Measurements from ENCODE around the gene DICER1.
"Not testable (repeated sequence)": the region's sequence is repeated elsewhere in the genome, so short reads cannot be mapped to it uniquely, and the experiment has no call there.

DICER1 gene

DNA sequence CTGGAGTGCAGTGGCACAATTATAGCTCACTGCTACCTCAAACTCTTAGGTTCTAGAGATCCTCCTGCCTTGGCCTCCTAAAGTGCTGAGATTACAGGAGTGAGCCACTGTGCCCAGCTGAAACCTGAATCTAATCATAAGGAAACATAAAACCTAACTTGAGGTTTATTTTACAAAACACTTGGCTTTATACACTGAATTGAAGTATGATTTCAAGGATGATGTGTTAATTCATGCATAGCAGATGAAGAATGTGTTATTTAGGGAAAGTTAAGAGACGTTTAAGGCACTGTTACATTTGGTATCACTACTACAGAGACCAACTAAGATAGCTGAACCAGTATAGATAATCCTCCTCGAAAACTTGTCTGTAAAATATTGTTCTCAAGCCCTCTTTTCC, 6.4 kb downstream of the DICER1 start:
- no peak for DNase-seq (ENCODE audit: low read depth in 2 of 2)

GRCh38 chr14:95149441-95149840, 7.9 kb downstream of the DICER1 start:
- no peak for DNase-seq (ENCODE audit: low read depth in 2 of 2)

DNA sequence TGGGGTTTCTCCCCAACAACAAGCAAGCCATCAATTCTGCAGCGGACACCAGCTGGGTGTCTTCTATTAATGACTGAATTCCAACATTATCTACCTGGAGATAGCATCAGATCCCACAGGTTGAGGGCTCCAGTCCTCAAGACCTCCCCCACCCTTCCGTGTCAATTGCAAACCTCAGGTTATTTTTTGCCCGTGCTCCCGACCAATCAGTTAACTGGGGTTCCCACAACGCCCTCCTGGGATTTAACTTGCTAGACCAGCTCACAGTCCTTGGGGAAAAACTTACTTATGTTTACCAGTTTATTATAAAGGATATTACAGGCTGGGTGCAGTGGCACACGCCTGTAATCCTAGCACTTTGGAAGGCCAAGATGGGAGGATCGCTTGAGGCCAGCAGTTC, 9.7 kb downstream of the DICER1 start:
- no peak for DNase-seq (ENCODE audit: low read depth in 2 of 2)

- DNase-seq (ENCODE audit: low read depth in 2 of 2), result no peak
Measured at GRCh38 chr14:95146079-95146771, 11.1 kb downstream of the DICER1 start.

GRCh38 chr14:95144849-95145248, 12.5 kb downstream of the DICER1 start:
- DNase-seq (ENCODE audit: low read depth in 2 of 2), result no peak

DNA sequence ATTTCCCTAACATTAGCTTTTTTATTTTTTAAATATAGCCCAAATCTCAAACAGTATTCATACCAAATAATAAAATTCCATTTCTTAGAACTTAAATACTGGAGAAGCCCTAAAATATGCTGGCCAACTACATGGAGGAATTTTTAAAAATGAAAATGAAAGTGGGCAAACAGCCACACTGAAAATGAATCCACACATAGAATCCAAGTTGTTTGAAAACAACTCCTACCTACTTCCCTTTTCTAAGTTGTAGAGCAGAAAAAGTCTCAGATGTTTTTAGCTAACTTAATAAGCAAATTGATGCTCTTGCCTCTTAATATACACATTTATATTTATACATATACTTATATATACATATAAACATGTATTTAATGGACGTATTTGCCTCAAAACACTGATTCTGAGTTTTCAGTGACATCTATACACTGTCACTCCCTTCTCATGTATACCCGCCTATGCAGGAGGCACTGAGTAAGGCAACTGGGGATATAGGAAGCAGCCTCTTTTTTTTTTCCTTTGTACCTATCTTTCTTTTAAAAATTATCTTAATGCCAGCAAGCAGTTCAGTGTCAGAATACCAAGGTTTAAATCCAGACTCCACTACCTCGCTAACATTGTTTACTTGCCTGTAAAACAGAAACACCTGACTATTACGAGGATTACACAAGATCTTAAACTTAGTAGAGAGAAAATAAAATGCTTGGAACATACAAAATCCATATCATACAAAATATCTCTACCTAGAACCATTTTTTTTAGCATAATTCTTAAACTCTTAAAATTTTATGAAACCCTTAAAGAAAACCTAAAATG, 13.3 kb downstream of the DICER1 start:
- no peak for DNase-seq (ENCODE audit: low read depth in 2 of 2)

DNA sequence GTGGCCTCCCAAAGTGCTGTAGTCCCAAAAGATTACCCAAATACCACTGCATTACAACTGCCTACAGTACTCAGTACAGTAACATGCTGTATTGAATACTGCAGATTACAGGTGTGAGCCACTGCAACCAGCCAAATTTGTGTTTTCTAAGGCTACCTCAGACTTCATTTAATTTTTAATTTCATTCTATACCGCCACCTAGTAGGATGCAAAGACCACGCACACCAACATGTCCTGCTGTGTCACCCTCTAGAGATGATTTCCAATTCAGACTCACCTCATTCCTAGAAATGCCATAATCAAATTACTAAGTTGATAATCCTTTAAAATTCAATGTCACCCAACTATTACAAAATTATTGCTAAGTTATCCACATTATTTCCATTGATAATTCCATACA, 15.1 kb downstream of the DICER1 start:
- no peak for DNase-seq (ENCODE audit: low read depth in 2 of 2)

GRCh38 chr14:95141684-95142083, 15.6 kb downstream of the DICER1 start:
- DNase-seq (ENCODE audit: low read depth in 2 of 2), result no peak

GRCh38 chr14:95140060-95140858, 17.1 kb downstream of the DICER1 start:
- DNase-seq (ENCODE audit: low read depth in 2 of 2), result no peak

GRCh38 chr14:95138876-95139275, 18.5 kb downstream of the DICER1 start:
- DNase-seq (ENCODE audit: low read depth in 2 of 2), result no peak

- not testable (repeated sequence) for DNase-seq (ENCODE audit: low read depth in 2 of 2)
Measured at GRCh38 chr14:95138455-95138854, 18.9 kb downstream of the DICER1 start.

DNA sequence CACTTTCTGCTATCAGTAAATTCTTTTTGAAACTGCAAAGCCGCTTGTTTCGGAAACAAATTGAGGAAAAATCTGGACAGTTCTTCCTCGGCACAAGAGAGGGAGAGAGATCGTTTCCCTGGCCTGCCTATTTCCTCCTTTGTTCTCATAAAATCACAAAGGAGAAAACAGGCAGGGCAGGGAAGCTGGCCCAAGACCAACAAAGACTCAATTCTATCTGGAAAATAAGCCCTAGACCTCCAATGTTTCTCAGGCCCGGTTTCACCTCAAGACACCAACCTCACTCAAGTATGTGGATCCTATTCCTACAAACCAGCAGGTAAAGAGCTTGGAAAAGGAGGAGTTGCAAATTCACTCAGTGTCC, 19.5 kb downstream of the DICER1 start:
- no peak for DNase-seq (ENCODE audit: low read depth in 2 of 2)

DNA sequence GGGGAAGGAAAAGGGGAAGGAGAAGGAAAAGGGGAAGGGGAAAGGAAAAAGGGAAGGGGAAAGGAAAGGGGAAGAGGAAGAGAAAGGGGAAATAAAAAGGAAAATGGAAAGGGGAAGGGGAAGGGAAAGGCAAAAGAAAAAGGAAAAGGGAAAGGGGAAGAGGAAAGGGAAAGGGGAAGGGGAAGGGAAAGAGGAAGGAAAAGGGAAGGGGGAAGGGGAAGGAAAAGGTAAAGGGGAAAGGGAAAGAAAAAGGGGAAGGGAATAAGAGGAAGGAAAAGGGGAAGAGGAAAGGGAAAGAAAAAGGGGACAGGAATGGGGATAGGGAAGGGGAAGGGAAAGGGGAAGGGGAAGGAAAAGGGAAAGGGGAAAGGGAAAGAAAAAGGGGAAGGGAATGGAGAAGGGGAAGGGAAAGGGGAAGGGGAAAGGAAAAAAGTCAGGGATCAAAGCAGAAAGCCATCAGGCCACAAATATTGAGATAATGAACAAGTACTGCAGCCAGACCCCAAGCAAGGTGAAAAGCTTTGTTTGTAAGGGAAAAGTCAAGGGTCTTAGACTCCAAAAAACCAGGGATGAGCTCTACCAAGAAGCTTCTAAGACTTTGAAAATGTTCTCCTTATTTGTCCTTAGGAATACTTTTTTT, 20.0 kb downstream of the DICER1 start:
- no peak for DNase-seq (ENCODE audit: low read depth in 2 of 2)

GRCh38 chr14:95136631-95137030, 20.7 kb downstream of the DICER1 start:
- no peak for DNase-seq (ENCODE audit: low read depth in 2 of 2)

DNA sequence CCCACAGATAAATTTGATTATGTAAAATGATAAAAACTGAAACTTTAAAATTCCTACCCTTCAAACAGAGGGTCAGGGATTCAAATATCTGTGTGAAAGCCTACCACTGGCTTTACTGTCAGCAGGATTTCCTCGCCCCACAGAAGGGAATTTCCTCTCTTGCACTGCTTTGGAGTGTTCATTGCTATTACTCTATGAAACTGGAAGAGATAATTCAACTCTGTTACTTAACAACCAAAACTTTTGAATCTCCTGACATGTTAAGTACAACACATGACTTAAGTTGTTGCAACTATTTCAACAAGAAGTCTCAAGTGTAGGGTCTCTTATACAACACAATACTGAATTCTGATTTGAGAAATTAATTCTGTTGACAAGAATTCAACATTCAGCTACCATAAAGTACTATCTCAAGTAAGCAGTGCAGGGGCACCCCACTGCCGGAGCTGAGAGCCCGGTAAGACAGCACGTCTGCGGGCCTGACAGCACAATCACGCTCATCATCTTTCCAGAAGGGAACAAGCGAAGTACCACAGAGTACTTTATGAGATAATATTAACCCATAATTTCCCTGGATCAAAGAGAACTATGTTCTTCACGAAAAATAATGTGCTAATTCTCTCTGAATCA, 22.9 kb downstream of the DICER1 start:
- DNase-seq (ENCODE audit: low read depth in 2 of 2), result no peak

DNA sequence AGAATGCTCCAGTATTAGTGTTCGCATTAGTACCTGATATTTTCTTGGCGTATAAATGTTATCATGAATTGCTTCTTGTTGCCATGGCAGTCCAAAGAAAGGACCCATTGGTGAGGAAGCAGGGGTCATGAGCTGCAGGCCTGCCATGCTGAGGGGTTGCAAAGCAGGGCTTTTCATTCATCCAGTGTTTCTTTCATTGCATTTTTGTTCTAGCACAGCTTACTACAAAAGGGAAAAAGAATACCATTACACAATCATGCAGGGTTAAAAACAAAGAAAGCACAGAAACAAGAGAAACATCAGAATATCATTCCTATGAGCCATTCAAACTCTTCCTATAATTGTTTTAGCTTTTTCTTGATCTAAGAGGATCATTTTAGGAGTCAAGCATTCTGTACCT, 24.0 kb downstream of the DICER1 start:
- DNase-seq (ENCODE audit: low read depth in 2 of 2), result no peak

GRCh38 chr14:95132760-95133159, 24.6 kb downstream of the DICER1 start:
- no peak for DNase-seq (ENCODE audit: low read depth in 2 of 2)

DNA sequence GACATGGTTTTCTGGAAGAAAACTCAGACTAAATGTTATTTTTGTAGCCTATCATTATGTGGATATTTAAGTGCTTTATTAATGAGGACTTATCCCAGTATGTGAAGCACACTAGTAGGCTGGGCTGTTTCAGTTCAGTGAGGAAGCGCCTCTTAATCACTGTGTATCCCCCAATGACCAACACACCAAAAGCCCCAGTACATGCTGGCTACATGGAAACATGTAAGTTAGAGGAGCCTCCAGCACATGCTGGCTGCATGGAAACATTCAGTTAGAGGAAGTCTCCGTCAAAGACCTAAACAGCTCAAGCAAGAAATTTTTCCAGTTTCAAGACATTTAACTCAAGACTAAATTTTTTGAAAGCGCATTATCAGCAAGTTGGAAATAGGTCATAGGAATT, 26.8 kb downstream of the DICER1 start:
- DNase-seq (ENCODE audit: low read depth in 2 of 2), result no peak

DNA sequence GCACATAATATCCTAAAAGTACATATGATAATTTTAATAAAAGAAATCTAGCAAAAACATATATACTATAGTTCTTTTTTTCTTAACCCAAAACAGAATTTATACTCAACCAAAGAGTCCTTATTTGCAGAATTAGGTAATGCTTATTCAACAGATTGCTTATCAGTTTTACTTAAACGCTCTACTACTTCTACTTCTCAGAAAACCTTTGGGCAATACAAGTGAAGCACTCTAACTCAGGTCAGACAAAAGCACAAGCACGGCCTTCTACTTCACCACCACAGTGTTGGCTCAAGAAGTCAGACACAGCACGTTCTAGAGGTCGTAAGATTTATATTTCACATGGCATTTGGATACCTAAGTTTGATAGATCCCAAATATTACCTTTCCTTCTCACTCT, 29.2 kb downstream of the DICER1 start:
- no peak for DNase-seq (ENCODE audit: low read depth in 2 of 2)

DNA sequence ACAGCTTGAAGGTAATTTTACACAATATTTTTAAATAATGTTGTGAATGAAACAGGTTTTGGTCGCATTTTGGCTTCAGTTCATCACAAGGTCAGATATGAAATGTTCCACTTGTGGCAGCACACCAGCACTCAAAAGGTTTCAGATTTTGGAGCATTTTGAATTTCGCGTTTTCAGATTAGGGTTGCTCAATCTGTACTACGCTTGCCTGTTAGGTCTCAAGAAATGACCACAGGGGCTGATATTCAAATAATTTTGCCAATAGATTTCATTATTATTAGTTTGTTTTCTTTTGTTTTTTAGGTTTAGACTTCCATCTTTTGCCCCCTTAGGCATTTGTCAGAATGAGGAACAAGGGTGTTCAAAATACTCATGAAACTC, 29.8 kb downstream of the DICER1 start:
- DNase-seq (ENCODE audit: low read depth in 2 of 2), result no peak

DNA sequence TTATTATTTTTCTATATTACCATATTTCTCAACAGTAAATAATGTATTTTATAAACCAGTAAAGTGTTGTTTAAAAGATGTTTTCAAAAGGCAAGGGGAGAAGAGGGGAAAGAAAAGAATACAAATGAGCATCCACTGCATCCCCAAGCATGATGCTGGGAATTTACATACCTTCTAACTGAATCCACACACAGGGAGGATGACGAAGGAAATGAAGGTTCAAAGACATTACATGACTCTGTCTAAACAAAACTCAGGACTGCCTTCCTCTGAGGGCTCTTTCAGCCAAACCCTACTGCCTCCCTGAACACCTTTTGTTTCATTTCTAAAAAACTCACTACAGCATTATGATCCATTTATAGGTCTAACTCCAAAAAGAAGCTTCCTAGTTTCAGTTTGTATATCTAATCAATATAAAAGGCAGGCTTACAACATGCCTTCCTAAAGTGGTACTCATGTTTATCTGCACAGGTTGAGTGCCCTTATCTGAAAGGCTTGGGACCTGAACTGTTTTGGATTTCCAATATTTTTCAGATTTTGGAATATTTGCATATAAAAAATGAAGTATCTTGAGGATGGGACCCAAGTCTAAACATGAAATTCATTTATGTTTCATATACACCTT, 30.3 kb downstream of the DICER1 start:
- DNase-seq (ENCODE audit: low read depth in 2 of 2), result no peak

All from stimulated activated CD4-positive, alpha-beta T cell treated with anti-CD3 and anti-CD28 coated beads, Interleukin-1b, Interleukin-23, amount 100 ng/mL, for 1 hour (primary cell).